Measurements from ENCODE around the gene HDAC4.

Gene HDAC4

GRCh38 chr2:239429473-239430350, 28.9 kb upstream of the HDAC4 start:
- in situ Hi-C loops (cut with MboI; ENCODE audit: low sequenced_read_pairs) = no loop called here

- in situ Hi-C loops (cut with MboI; ENCODE audit: low sequenced_read_pairs) = no loop called here
Measured at GRCh38 chr2:239425631-239426030, 24.8 kb upstream of the HDAC4 start.

GRCh38 chr2:239424337-239425045, 23.7 kb upstream of the HDAC4 start:
- in situ Hi-C loops (cut with MboI; ENCODE audit: low sequenced_read_pairs) = no loop called here

- in situ Hi-C loops (cut with MboI; ENCODE audit: low sequenced_read_pairs) = no loop called here
Measured at GRCh38 chr2:239423551-239423950, 22.7 kb upstream of the HDAC4 start.

- in situ Hi-C loops (cut with MboI; ENCODE audit: low sequenced_read_pairs) = no loop called here
Measured at GRCh38 chr2:239421851-239422250, 21.0 kb upstream of the HDAC4 start.

GRCh38 chr2:239420082-239420481, 19.3 kb upstream of the HDAC4 start:
- in situ Hi-C loops (cut with MboI; ENCODE audit: low sequenced_read_pairs) = no loop called here

GRCh38 chr2:239418918-239419317, 18.1 kb upstream of the HDAC4 start:
- in situ Hi-C loops (cut with MboI; ENCODE audit: low sequenced_read_pairs) = no loop called here

GRCh38 chr2:239412905-239413603, 12.2 kb upstream of the HDAC4 start:
- in situ Hi-C loops (cut with MboI; ENCODE audit: low sequenced_read_pairs) = no loop called here

GRCh38 chr2:239411549-239412319, 10.9 kb upstream of the HDAC4 start:
- in situ Hi-C loops (cut with MboI; ENCODE audit: low sequenced_read_pairs) = no loop called here

- in situ Hi-C loops (cut with MboI; ENCODE audit: low sequenced_read_pairs) = no loop called here
Measured at GRCh38 chr2:239411117-239411516, 10.3 kb upstream of the HDAC4 start.

GRCh38 chr2:239409976-239410375, 9.2 kb upstream of the HDAC4 start:
- in situ Hi-C loops (cut with MboI; ENCODE audit: low sequenced_read_pairs) = no loop called here

GRCh38 chr2:239407112-239407511, 6.3 kb upstream of the HDAC4 start:
- in situ Hi-C loops (cut with MboI; ENCODE audit: low sequenced_read_pairs) = no loop called here

- in situ Hi-C loops (cut with MboI; ENCODE audit: low sequenced_read_pairs) = no loop called here
Measured at GRCh38 chr2:239406316-239406995, 5.6 kb upstream of the HDAC4 start.

- in situ Hi-C loops (cut with MboI; ENCODE audit: low sequenced_read_pairs) = no loop called here
Measured at GRCh38 chr2:239405071-239405470, 4.3 kb upstream of the HDAC4 start.

- in situ Hi-C loops (cut with MboI; ENCODE audit: low sequenced_read_pairs) = no loop called here
Measured at GRCh38 chr2:239402666-239403065, 1.8 kb upstream of the HDAC4 start.

- in situ Hi-C loops (cut with MboI; ENCODE audit: low sequenced_read_pairs) = no loop called here
Measured at GRCh38 chr2:239401881-239402233, 1.0 kb upstream of the HDAC4 start.

- in situ Hi-C loops (cut with MboI; ENCODE audit: low sequenced_read_pairs) = no loop called here
Measured at GRCh38 chr2:239401067-239401880, 454 bp upstream of the HDAC4 start.

- in situ Hi-C loops (cut with MboI; ENCODE audit: low sequenced_read_pairs) = no loop called here
Measured at GRCh38 chr2:239399921-239400595, 762 bp downstream of the HDAC4 start.

GRCh38 chr2:239399433-239399920, 1.3 kb downstream of the HDAC4 start:
- in situ Hi-C loops (cut with MboI; ENCODE audit: low sequenced_read_pairs) = no loop called here
